ENCODE results near the gene SNX9. TPM values are rescaled to one million over a fixed set of nuclear protein-coding genes. Genes with fewer than 3 reads are reported as not detected.
A peak's percentile ranks its signal among the peaks of the same experiment; 100 is the strongest.

The SNX9 gene
- total RNA-seq, 2 donors from 2014 or later = 87.2 to 90.8 TPM

- Histone ChIP-seq H3K9me3 (no peaks in the 10 kb centered on the region), H3K4me1 (ENCODE audit: control insufficient read depth in 1 of 2, low read depth in 2 of 2) (no peaks in the 10 kb centered on the region), H3K36me3 (peaks cover 41% of the 10 kb centered on the region), H3K27ac (no peak overlapping the region), H3K4me3 (no peak overlapping the region), H3K27me3 (replicated peaks; ENCODE audit: insufficient read depth) (no peaks in the 10 kb centered on the region)
- ATAC-seq (ENCODE audit: insufficient number of reproducible peaks, low FRiP score, low read depth) = no peak
- TF ChIP-seq CTCF (IDR thresholded peaks at IDR 0.05) = peak; percentile 80
- DNase-seq (ENCODE audit: low spot score) = no peak
Measured at GRCh38 chr6:157873735-157874344, 50.8 kb downstream of the SNX9 start.

- H3K27ac ChIP-seq = no peak overlapping the region
- DNase-seq (ENCODE audit: low spot score) (no peak), ATAC-seq (ENCODE audit: insufficient number of reproducible peaks, low FRiP score, low read depth) (no peak)
- H3K27me3 ChIP-seq (replicated peaks; ENCODE audit: insufficient read depth) = no peaks in the 10 kb centered on the region
- no peaks in the 10 kb centered on the region for H3K9me3 ChIP-seq
- H3K4me1 ChIP-seq (ENCODE audit: control insufficient read depth in 1 of 2, low read depth in 2 of 2) = no peaks in the 10 kb centered on the region
- TF ChIP-seq CTCF (IDR thresholded peaks at IDR 0.05) = no peak
- peaks cover 29% of the 10 kb centered on the region for H3K36me3 ChIP-seq
- no peak overlapping the region for H3K4me3 ChIP-seq
Measured at GRCh38 chr6:157877149-157877548, 54.1 kb downstream of the SNX9 start.

GRCh38 chr6:157877573-157878438 is 54.8 kb downstream of the SNX9 start:
- H3K36me3 ChIP-seq = peaks cover 29% of the 10 kb centered on the region

GRCh38 chr6:157879034-157879872 is 56.2 kb downstream of the SNX9 start:
- Histone ChIP-seq H3K27ac (no peak overlapping the region), H3K36me3 (peaks cover 26% of the 10 kb centered on the region), H3K9me3 (no peaks in the 10 kb centered on the region), H3K4me3 (no peak overlapping the region), H3K27me3 (replicated peaks; ENCODE audit: insufficient read depth) (no peaks in the 10 kb centered on the region), H3K4me1 (ENCODE audit: control insufficient read depth in 1 of 2, low read depth in 2 of 2) (no peaks in the 10 kb centered on the region)
- no peak for DNase-seq (ENCODE audit: low spot score)
- ATAC-seq (ENCODE audit: insufficient number of reproducible peaks, low FRiP score, low read depth) = no peak
- TF ChIP-seq CTCF (IDR thresholded peaks at IDR 0.05) = no peak

More at GRCh38 chr6:157877573-157878438, 54.8 kb downstream of the SNX9 start:
- ATAC-seq (ENCODE audit: insufficient number of reproducible peaks, low FRiP score, low read depth) (no peak), DNase-seq (ENCODE audit: low spot score) (no peak)
- Histone ChIP-seq H3K27me3 (replicated peaks; ENCODE audit: insufficient read depth) (no peaks in the 10 kb centered on the region), H3K9me3 (no peaks in the 10 kb centered on the region), H3K4me1 (ENCODE audit: control insufficient read depth in 1 of 2, low read depth in 2 of 2) (no peaks in the 10 kb centered on the region), H3K27ac (no peak overlapping the region), H3K4me3 (no peak overlapping the region)
- TF ChIP-seq CTCF (IDR thresholded peaks at IDR 0.05) = no peak

GRCh38 chr6:157879873-157880254 is 56.8 kb downstream of the SNX9 start:
- H3K4me1 ChIP-seq (ENCODE audit: control insufficient read depth in 1 of 2, low read depth in 2 of 2) = no peaks in the 10 kb centered on the region
- peaks cover 26% of the 10 kb centered on the region for H3K36me3 ChIP-seq
- no peak overlapping the region for H3K27ac ChIP-seq
- DNase-seq (ENCODE audit: low spot score) (no peak), ATAC-seq (ENCODE audit: insufficient number of reproducible peaks, low FRiP score, low read depth) (no peak)
- no peaks in the 10 kb centered on the region for H3K9me3 ChIP-seq
- no peaks in the 10 kb centered on the region for H3K27me3 ChIP-seq (replicated peaks; ENCODE audit: insufficient read depth)
- no peak overlapping the region for H3K4me3 ChIP-seq
- no peak for TF ChIP-seq CTCF (IDR thresholded peaks at IDR 0.05)
